Body of pancreas (tissue), 4 donors: Measurements from ENCODE around the gene COTL1. TPM values are rescaled to one million over a fixed set of nuclear protein-coding genes. Genes with fewer than 3 reads are reported as not detected.
A peak's percentile ranks its signal among the peaks of the same experiment; 100 is the strongest.

Experiments used
- ATAC-seq: fragments of 150-250 bp; one replicate; pipeline ENCODE4 v1.9.1; 2016
- DNase-seq, 4 donors: peaks; one replicate each; pipeline ENCODE4 v3.0.0-alpha.2; 2019
- H3K27ac ChIP-seq, 4 donors: fragments of 200-600 bp; sonication (generic); 1 replicate in 3 of 4; 2 replicates in 1 of 4; pipeline versions ENCODE4 v1.5.1 to v1.6.1; 2016 to 2019; ENCODE audit warnings: mild to moderate bottlenecking in 1 of 4, mixed read lengths in 1 of 4, moderate library complexity in 1 of 4
- H3K27me3 ChIP-seq, 2 donors: fragments of 200-600 bp; sonication (generic); one replicate each; pipeline ENCODE4 v1.6.0; 2016; ENCODE audit warnings: mild to moderate bottlenecking in 1 of 2
- H3K36me3 ChIP-seq, 2 donors: fragments of 200-600 bp; sonication (generic); replicated peaks in 1 of 2; 2 replicates each; pipeline ENCODE4 v1.5.1; 2016; ENCODE audit warnings: low read depth in 2 of 2; ENCODE audit not compliant: insufficient read depth in 1 of 2
- H3K4me1 ChIP-seq: fragments of 200-600 bp; sonication (generic); one replicate; pipeline ENCODE4 v1.6.0; 2016
- H3K4me3 ChIP-seq, 2 donors: fragments of 200-600 bp; sonication (generic); 1 replicate in 1 of 2; 2 replicates in 1 of 2; pipeline ENCODE4 v1.5.1; 2016 to 2019
- H3K9me3 ChIP-seq, 3 donors: fragments of 200-600 bp; sonication (generic); 1 replicate in 2 of 3; 2 replicates in 1 of 3; pipeline ENCODE4 v1.5.1; 2016
- POLR2A ChIP-seq, 3 donors: fragments of 450-650 bp; IDR thresholded peaks; one replicate each; pipeline ENCODE4 v1.6.1; 2016; ENCODE audit warnings: antibody characterized with exemption in 3 of 3, mild to moderate bottlenecking in 2 of 3
- WGBS, 2 donors: methylation state at CpG; one replicate each; pipeline ENCODE4 v1.1.5; 2017; 5-methylcytosine and 5-hydroxymethylcytosine counted together
- intact Hi-C: fragments of 100-400 bp; cut with DNase I; formaldehyde crosslinking; loops from one replicate; pipeline ENCODE4 v1.15.1; 2023
- total RNA-seq, 2 donors: library from RNA; depleted of rRNA; stranded (reverse); fragments of >200 nt; gene quantifications; one replicate each; pipeline ENCODE4 v1.1.0, GENCODE V29; 2016
- TF ChIP-seq, protein P1 (sequence below), 7 experiments: fragments of 450-650 bp in 4 of 7; fragments of 200-600 bp in 3 of 7; sonication (generic) in 3 of 7; IDR thresholded peaks; one replicate each; pipeline ENCODE4 v1.5.1; 2016 to 2019; ENCODE audit warnings: antibody characterized with exemption in 7 of 7

COTL1 gene
- total RNA-seq, 2 donors from 2014 or later = 19.7 to 20.4 TPM

DNA sequence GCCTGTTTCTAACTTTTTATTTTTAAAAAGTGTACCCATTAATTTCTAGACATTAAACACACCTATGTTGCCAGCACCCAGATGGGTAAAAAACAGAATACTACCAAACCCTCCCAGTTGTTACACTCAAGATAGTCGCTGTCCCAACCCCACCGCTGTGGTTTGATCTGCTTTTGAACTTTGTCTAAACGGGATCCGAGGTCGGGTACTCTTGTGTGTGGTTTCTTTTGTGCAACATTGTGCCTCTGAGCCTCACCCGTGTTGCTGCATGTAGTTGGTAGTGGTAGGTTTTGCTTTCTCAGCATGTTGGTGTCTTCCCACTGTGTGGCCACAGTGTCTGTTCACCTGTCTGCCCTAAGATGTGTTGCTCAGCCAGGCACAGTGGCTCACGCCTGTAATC lies 34.7 kb upstream of the COTL1 start:
- no peak for ATAC-seq
- no peaks in the 10 kb centered on the region for H3K9me3 ChIP-seq
- WGBS, 2 donors = 71 to 95% methylated on average over 7 of the region's 7 CpGs
- TF ChIP-seq POLR2A (IDR thresholded peaks at IDR 0.05) = no peak
- TF ChIP-seq, protein P1, sequence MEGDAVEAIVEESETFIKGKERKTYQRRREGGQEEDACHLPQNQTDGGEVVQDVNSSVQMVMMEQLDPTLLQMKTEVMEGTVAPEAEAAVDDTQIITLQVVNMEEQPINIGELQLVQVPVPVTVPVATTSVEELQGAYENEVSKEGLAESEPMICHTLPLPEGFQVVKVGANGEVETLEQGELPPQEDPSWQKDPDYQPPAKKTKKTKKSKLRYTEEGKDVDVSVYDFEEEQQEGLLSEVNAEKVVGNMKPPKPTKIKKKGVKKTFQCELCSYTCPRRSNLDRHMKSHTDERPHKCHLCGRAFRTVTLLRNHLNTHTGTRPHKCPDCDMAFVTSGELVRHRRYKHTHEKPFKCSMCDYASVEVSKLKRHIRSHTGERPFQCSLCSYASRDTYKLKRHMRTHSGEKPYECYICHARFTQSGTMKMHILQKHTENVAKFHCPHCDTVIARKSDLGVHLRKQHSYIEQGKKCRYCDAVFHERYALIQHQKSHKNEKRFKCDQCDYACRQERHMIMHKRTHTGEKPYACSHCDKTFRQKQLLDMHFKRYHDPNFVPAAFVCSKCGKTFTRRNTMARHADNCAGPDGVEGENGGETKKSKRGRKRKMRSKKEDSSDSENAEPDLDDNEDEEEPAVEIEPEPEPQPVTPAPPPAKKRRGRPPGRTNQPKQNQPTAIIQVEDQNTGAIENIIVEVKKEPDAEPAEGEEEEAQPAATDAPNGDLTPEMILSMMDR (IDR thresholded peaks at IDR 0.05) = no peak
- intact Hi-C loops = no loop called here
- no peak overlapping the region for H3K4me3 ChIP-seq
- peaks cover 8 to 11% of the 10 kb centered on the region in 2 donors for H3K36me3 ChIP-seq
- H3K4me1 ChIP-seq = peaks cover 20% of the 10 kb centered on the region
- H3K27ac ChIP-seq = no peak overlapping the region
- no peak for DNase-seq
- H3K27me3 ChIP-seq = no peaks in the 10 kb centered on the region

DNA sequence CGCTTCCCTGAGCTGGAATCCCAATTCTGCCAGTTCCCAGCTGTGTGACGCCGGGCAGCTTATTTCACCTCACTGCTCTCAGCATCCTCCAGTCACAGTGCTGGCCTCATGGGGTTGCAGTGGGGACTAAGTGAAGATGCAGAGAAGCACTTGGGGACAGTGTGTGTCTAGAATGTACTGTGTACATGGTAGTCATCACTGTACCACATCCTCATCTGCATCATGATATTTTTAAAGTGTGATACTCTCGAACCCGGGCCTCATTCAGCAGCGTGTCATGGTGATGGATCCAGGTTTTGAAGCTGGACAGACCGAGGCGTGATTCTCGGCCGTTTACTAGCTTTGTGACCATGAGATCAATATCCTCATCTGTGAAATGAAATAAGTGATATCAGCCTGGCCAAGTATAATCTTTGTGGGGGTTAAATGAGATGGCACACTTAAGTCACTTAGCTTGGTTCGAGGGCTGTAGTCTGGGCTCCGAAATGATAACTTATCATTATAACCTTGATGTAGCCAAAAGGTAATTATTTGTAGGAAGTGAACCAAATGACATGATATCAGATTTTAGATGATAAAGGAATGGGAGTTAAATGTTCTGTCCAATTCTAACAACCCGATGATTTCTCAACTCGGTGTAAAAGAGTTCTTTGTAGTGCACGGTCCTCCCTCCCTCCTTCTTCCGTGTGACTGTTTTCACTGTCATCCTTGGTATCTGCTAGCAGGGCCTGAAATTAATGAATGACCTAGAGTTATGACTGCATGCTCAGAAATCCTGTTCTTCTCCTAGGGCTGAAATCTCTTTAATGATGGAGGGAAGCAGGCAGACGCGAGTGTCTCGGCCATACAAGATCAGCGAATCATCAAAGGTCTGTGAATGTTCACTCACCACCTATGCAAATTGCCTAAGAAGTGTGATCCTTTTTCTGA lies 32.4 kb upstream of the COTL1 start:
- TF ChIP-seq, protein P1 (IDR thresholded peaks at IDR 0.05) = no peak
- no peak for TF ChIP-seq POLR2A (IDR thresholded peaks at IDR 0.05)
- Histone ChIP-seq H3K27ac (peak overlapping the region in 3 of 4 donors; percentile 20 to 82 (median 26)), H3K36me3 (peaks cover 0 to 2% of the 10 kb centered on the region in 2 donors), H3K4me3 (no peak overlapping the region), H3K27me3 (no peaks in the 10 kb centered on the region), H3K4me1 (peaks cover 20% of the 10 kb centered on the region), H3K9me3 (no peaks in the 10 kb centered on the region)
- intact Hi-C loops = no loop called here
- ATAC-seq = peak; percentile 27
- no peak for DNase-seq
- 42 to 55% methylated on average over 16 to 20 of the region's 20 CpGs for WGBS, 2 donors

DNA sequence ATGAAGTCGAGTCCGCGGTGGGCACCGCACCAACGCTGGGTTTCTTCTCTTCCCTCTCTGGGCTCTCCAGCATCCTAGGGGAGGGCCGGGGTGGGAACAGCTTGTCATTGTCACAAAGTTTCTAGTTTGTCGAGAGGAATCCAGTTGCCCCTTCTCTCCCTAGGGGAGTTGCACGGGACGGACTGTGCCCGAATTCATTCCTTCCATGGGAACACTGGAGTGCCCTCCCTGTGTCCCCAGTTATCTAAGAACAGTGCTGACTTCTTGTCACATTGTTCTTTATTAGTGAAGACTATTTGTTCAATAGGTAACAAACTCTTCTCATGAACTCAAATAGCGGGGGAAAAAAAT lies 31.6 kb upstream of the COTL1 start:
- no peaks in the 10 kb centered on the region for H3K9me3 ChIP-seq

DNA sequence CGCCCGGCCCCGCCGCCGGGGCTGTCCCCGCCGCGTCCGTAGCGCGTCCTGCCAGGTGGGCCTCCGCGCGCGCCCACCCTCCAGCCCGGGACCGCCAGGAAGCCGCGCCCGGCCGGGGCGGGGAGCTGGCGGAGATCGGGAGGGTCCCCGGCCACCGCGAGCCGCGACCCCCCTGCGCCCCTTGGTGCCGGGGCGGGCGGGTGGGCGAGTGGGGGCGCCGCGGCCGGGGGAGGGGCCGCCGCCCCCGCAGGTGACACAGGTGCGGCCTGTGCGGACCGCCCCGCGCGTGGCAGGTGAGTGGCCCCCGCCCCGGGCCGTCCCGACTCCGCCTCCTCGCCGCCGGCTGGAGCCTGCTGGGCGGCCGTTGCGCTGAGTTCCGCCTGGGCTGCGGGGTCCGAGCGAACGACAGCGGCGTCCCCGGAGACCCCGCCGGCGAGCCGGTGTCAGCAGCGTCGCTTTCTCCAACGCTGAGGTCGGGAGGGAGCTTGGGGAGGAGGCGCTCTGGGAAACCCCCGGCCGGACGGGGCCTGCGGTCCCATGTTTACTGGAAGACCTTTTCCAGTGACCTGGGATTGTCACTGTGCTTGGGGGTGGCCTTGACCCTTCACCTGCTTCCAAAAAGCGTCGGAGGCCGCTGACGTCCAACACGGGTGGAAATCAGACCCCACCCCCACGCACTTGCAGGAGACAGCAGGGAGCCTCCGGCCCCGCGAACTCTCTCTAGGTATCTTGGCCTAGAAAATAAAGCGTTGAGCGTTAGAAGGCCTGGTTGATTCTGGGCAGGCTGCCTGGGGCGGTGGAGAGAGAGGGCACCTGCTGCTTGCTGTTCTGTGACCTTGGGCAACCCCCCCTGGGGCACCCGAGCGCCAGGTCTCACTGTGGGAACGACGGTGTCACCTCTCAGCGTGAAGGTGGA lies 31.0 kb upstream of the COTL1 start:
- no peaks in the 10 kb centered on the region for H3K9me3 ChIP-seq
- 2% methylated on average over 79 of the region's 96 CpGs; no CpG with 5 or more reads in 1 of the 2 donors for WGBS, 2 donors
- peak overlapping the region; percentile 51 to 56 for H3K4me3 ChIP-seq
- no peaks in the 10 kb centered on the region for H3K27me3 ChIP-seq
- H3K36me3 ChIP-seq = peaks cover 0 to 2% of the 10 kb centered on the region in 2 donors
- DNase-seq = peak; percentile 61 to 78 (median 74)
- H3K27ac ChIP-seq = peak overlapping the region; percentile 55 to 82 (median 80)
- peak in 2 of 3 donors; percentile 35 to 42 for TF ChIP-seq POLR2A (IDR thresholded peaks at IDR 0.05)
- TF ChIP-seq, protein P1 (IDR thresholded peaks at IDR 0.05) = no peak
- peaks cover 20% of the 10 kb centered on the region for H3K4me1 ChIP-seq
- ATAC-seq = peak; percentile 77
- intact Hi-C loops = no loop called here

More for the DNA sequence above, 31.6 kb upstream of the COTL1 start:
- H3K36me3 ChIP-seq = peaks cover 0 to 2% of the 10 kb centered on the region in 2 donors
- DNase-seq (no peak), ATAC-seq (no peak)
- no peak overlapping the region for H3K4me3 ChIP-seq
- peak overlapping the region; percentile 55 to 82 (median 80) for H3K27ac ChIP-seq
- peaks cover 20% of the 10 kb centered on the region for H3K4me1 ChIP-seq
- intact Hi-C loops = no loop called here
- TF ChIP-seq, protein P1 (IDR thresholded peaks at IDR 0.05) = no peak
- TF ChIP-seq POLR2A (IDR thresholded peaks at IDR 0.05) = no peak
- 20 to 25% methylated on average over 7 to 11 of the region's 11 CpGs for WGBS, 2 donors
- H3K27me3 ChIP-seq = no peaks in the 10 kb centered on the region
